Naive thymus-derived CD4-positive, alpha-beta T cell (primary cell): ENCODE results near the gene TRERF1. TPM values are rescaled to one million over a fixed set of nuclear protein-coding genes. Genes with fewer than 3 reads are reported as not detected.
A peak's percentile ranks its signal among the peaks of the same experiment; 100 is the strongest.

Experiments used
- ATAC-seq: fragments of 150-1000 bp; cut with Tn5 transposase; 2 replicates; pipeline ENCODE4 v1.10.0; 2021; ENCODE audit warnings: mild to moderate bottlenecking, moderate library complexity
- CTCF ChIA-PET: fragments of 350-600 bp; sonication (Branson Sonifier 250); formaldehyde crosslinking; loops from one replicate; lab custom pipeline; 2021; ENCODE audit warnings: antibody characterized with exemption; lab: Charles Lee
- POLR2A ChIA-PET: fragments of 350-600 bp; sonication (Branson Sonifier 250); formaldehyde crosslinking; loops from one replicate; lab custom pipeline; 2021; ENCODE audit warnings: antibody characterized with exemption, inconsistent platforms; lab: Charles Lee
- DNase-seq, 9 donors: peaks; one replicate each; pipeline versions ENCODE4 v3.0.0 to v3.0.0-alpha.2; 2020 to 2022; ENCODE audit warnings: mixed read lengths in 1 of 9
- H3K27ac ChIP-seq: one replicate; pipeline ENCODE4 v1.7.0; 2013; ENCODE audit warnings: mild to moderate bottlenecking, low read depth, low read length, moderate library complexity
- H3K27me3 ChIP-seq, 2 donors: one replicate each; pipeline ENCODE4 v1.7.0; 2013; ENCODE audit warnings: low read length in 2 of 2, mild to moderate bottlenecking in 2 of 2, moderate library complexity in 2 of 2; ENCODE audit not compliant: control insufficient read depth in 2 of 2, insufficient read depth in 2 of 2
- H3K36me3 ChIP-seq, 3 experiments: 1 replicate in 2 of 3; 2 replicates in 1 of 3; pipeline ENCODE4 v1.7.0; 2013; ENCODE audit warnings: low read length in 3 of 3, mild to moderate bottlenecking in 3 of 3, moderate library complexity in 1 of 3; ENCODE audit not compliant: insufficient read depth in 3 of 3, control insufficient read depth in 2 of 3
- H3K4me1 ChIP-seq, 2 donors: one replicate each; pipeline ENCODE4 v1.7.0; 2013; ENCODE audit warnings: low read length in 2 of 2, mild to moderate bottlenecking in 2 of 2, moderate library complexity in 1 of 2; ENCODE audit not compliant: control insufficient read depth in 2 of 2, insufficient read depth in 2 of 2
- H3K4me3 ChIP-seq: 2 replicates; pipeline ENCODE4 v1.7.0; 2013; ENCODE audit warnings: mild to moderate bottlenecking, low read length
- H3K9me3 ChIP-seq, 3 experiments: 1 replicate in 2 of 3; 2 replicates in 1 of 3; pipeline ENCODE4 v1.7.0; 2013; ENCODE audit warnings: low read length in 3 of 3; ENCODE audit not compliant: control insufficient read depth in 2 of 3
- H3K27ac Mint-ChIP-seq, 9 donors: one replicate each; pipeline ENCODE4 v1.8.0; 2020 to 2022; ENCODE audit warnings: mixed read lengths in 9 of 9, mild to moderate bottlenecking in 8 of 9, moderate library complexity in 5 of 9, inconsistent platforms in 2 of 9
- H3K27me3 Mint-ChIP-seq, 5 donors: one replicate each; pipeline ENCODE4 v1.8.0; 2021 to 2022; ENCODE audit warnings: mixed read lengths in 5 of 5, mild to moderate bottlenecking in 1 of 5
- H3K36me3 Mint-ChIP-seq, 5 donors: one replicate each; pipeline ENCODE4 v1.8.0; 2020 to 2022; ENCODE audit warnings: mixed read lengths in 5 of 5, mild to moderate bottlenecking in 3 of 5, inconsistent platforms in 1 of 5
- H3K4me1 Mint-ChIP-seq, 7 donors: one replicate each; pipeline ENCODE4 v1.8.0; 2020 to 2022; ENCODE audit warnings: mixed read lengths in 7 of 7, mild to moderate bottlenecking in 3 of 7, inconsistent platforms in 1 of 7
- H3K4me3 Mint-ChIP-seq, 10 donors: one replicate each; pipeline ENCODE4 v1.8.0; 2020 to 2022; ENCODE audit warnings: mild to moderate bottlenecking in 10 of 10, mixed read lengths in 10 of 10, moderate library complexity in 6 of 10, inconsistent platforms in 2 of 10
- H3K9me3 Mint-ChIP-seq, 11 donors: one replicate each; pipeline ENCODE4 v1.8.0; 2020 to 2022; ENCODE audit warnings: mixed read lengths in 11 of 11, mild to moderate bottlenecking in 4 of 11, inconsistent platforms in 1 of 11, moderate library complexity in 1 of 11
- intact Hi-C, 2 donors: fragments of 100-400 bp; cut with micrococcal nuclease; formaldehyde crosslinking; loops; one replicate each; pipeline ENCODE4 v1.15.1; 2023
- polyA plus RNA-seq, 2 donors: library from polyadenylated mRNA; unstranded; fragments of 300-500 nt; fragmentation: Illumina TruSeq; gene quantifications; one replicate each; pipeline ENCODE4 v1.2.3, GENCODE V29; 2021
- total RNA-seq, 6 experiments: library from RNA in 5 of 6; stranded (reverse) in 5 of 6; gene quantifications; 1 replicate in 5 of 6; 2 replicates in 1 of 6; pipeline ENCODE4 v1.2.3 and lab custom pipeline; 2021 to 2026

The TRERF1 gene, protein sequence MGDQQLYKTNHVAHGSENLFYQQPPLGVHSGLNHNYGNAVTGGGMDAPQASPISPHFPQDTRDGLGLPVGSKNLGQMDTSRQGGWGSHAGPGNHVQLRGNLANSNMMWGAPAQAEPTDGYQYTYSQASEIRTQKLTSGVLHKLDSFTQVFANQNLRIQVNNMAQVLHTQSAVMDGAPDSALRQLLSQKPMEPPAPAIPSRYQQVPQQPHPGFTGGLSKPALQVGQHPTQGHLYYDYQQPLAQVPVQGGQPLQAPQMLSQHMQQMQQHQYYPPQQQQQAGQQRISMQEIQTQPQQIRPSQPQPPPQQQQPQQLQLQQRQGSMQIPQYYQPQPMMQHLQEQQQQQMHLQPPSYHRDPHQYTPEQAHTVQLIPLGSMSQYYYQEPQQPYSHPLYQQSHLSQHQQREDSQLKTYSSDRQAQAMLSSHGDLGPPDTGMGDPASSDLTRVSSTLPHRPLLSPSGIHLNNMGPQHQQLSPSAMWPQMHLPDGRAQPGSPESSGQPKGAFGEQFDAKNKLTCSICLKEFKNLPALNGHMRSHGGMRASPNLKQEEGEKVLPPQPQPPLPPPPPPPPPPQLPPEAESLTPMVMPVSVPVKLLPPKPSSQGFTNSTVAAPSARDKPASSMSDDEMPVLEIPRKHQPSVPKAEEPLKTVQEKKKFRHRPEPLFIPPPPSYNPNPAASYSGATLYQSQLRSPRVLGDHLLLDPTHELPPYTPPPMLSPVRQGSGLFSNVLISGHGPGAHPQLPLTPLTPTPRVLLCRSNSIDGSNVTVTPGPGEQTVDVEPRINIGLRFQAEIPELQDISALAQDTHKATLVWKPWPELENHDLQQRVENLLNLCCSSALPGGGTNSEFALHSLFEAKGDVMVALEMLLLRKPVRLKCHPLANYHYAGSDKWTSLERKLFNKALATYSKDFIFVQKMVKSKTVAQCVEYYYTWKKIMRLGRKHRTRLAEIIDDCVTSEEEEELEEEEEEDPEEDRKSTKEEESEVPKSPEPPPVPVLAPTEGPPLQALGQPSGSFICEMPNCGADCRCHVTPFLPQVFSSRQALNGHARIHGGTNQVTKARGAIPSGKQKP (N-terminal part only)
- 10 to 100 TPM; 20.7 to 32.4 (median 27.1) TPM for total RNA-seq
- 1 to 10 TPM; 4.8 to 7.5 TPM for polyA plus RNA-seq
- 86.6 reads per million, percentile 82 among the genes with 10 or more reads in this experiment for total RNA-seq (lab: John Stamatoyannopoulos, UW)

DNA sequence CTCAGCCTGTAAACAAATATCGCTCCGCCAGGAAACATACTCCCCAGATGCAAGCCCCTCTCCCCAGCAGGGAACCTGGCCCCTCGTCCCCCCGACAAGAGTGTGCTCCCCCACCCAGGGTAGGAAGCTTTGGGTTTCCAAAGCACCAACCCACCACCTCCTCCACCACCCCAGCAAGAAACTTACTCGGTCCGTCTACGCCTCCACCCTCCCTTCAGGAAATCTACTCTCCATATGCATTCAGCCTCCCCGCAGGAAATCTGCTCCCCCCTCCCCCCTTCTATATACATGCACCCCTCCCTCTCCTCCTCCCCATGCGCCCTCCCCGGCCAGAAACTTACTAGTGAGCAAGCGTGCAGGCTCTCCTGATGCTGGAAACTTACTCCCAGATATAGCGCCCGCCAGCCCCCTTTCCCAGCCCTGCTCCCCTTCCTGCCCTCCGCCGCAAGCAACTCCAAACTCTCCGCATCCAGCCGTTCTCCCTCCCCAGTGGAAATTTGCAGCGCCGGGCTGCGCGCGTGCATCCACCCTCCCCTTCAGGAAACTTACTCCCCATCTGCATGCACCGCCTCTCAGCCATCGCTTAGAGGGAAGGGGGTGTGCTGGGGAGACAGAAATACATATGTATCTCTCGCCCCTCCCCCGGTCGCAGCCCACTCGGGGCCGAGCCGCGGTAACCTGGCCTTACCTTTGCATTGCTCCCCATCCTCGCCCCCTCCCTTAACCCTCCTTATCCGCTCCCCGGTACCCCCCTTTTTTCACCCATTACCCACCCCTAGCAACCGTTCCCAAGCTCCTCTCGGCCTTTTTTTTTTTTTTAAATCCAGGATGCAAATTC, at the start of gene TRERF1:
Gene TRERF1 (minus strand): TSS at position 594 of the 838 bp plus-strand sequence. CDS start 182,336 bp downstream, outside the sequence.
- peak; percentile 54 for ATAC-seq
- Histone ChIP-seq H3K27ac (peak within 1 kb of the TSS; percentile 71), H3K9me3 (no peaks in the 10 kb centered on the region), H3K36me3 (peaks cover 0 to 9% (median 0%) of the 10 kb centered on the region in 3 experiments), H3K4me3 (peak within 1 kb of the TSS; percentile 80), H3K4me1 (peaks cover 10 to 20% of the 10 kb centered on the region in 2 donors), H3K27me3 (no peaks in the 10 kb centered on the region)
- H3K9me3 Mint-ChIP-seq = no peaks in the 10 kb centered on the region
- peaks cover 0 to 30% (median 11%) of the 10 kb centered on the region in 5 donors for H3K36me3 Mint-ChIP-seq
- intact Hi-C loops = loop anchor here (1.0 to 5.0 kb wide), 20 partner anchors 8 to 1806 kb away; partner anchors contain the start of genes MRPS10 (in 2 of the 2), RPL7L1 (in 1 of the 2), SLC35B2 (in 1 of the 2) and TFEB (in 1 of the 2)
- H3K27ac Mint-ChIP-seq = peak within 1 kb of the TSS; percentile 87 to 96 (median 92)
- peak; percentile 22 to 73 (median 67) for DNase-seq
- H3K4me3 Mint-ChIP-seq = peak within 1 kb of the TSS; percentile 89 to 100 (median 97)
- peaks cover 0 to 11% (median 0%) of the 10 kb centered on the region in 5 donors for H3K27me3 Mint-ChIP-seq
- peaks cover 36 to 53% (median 47%) of the 10 kb centered on the region in 7 donors for H3K4me1 Mint-ChIP-seq
- CTCF ChIA-PET = interaction anchor here (0.7 to 2.2 kb wide), 4 partner anchors 9 to 66 kb away, joined by 3 to 8 read pairs (median 4); no protein-coding TSS in a partner anchor
- POLR2A ChIA-PET = interaction anchor here (0.5 to 9.1 kb wide), 23 partner anchors 10 to 458 kb away, joined by 3 to 211 read pairs (median 4); partner anchors contain the start of gene TBCC

DNA sequence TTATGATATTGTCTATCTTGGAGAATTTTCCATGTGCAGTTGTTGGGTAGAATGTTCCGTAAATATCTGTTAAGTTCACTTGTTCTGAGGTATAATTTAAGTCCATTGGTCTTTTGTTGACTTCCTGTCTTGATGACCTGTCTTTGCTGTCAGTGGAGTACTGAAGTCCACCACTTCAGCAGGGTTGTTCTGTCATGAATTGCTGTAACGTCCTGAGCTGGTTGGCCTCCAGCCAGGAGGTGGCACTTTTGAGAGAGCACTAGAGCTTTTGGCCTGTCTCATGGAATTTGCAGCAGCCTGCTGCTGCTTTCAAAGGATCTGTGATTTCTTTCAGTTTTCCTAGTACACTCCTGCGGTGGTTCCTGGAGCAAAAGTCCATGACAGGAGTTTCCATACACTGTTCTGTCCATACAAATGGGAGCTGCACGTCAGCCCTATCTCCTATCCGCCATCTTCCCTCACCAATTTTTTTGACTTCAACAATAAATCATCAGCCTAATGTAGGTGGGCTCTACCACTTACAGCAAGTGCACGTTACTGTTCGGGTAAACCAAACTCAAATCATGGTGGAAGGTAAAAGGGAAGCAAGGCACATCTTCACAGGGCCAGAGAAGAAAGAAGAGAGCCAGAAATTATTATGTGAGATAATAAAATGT, 46.9 kb upstream of the TRERF1 start:
- H3K27ac Mint-ChIP-seq = no peak overlapping the region
- H3K36me3 ChIP-seq = no peaks in the 10 kb centered on the region
- H3K27ac ChIP-seq = no peak overlapping the region
- DNase-seq (no peak), ATAC-seq (no peak)
- no peak overlapping the region for H3K4me3 Mint-ChIP-seq
- intact Hi-C loops = no loop called here
- peaks cover 0 to 4% (median 0%) of the 10 kb centered on the region in 5 donors for H3K36me3 Mint-ChIP-seq
- ChIA-PET CTCF (no interaction called here), POLR2A (interaction anchor here (1.7 kb wide), 1 partner anchor 46 kb away, joined by 4 read pairs; no protein-coding TSS in a partner anchor)
- H3K27me3 Mint-ChIP-seq = peaks cover 0 to 35% (median 3%) of the 10 kb centered on the region in 5 donors
- H3K4me3 ChIP-seq = no peak overlapping the region
- no peaks in the 10 kb centered on the region for H3K4me1 ChIP-seq
- H3K9me3 ChIP-seq = peaks cover 0 to 3% (median 0%) of the 10 kb centered on the region in 3 experiments
- no peaks in the 10 kb centered on the region for H3K4me1 Mint-ChIP-seq
- peaks cover 0 to 14% (median 4%) of the 10 kb centered on the region in 11 donors for H3K9me3 Mint-ChIP-seq
- H3K27me3 ChIP-seq = no peaks in the 10 kb centered on the region

- ChIA-PET POLR2A (interaction anchor here (1.3 kb wide), 1 partner anchor 11 kb away, joined by 3 read pairs; no protein-coding TSS in a partner anchor), CTCF (interaction anchor here (0.7 kb wide), 1 partner anchor 13 kb away, joined by 3 read pairs; no protein-coding TSS in a partner anchor)
- H3K36me3 Mint-ChIP-seq = no peaks in the 10 kb centered on the region
- Histone ChIP-seq H3K4me3 (no peak overlapping the region), H3K9me3 (peaks cover 0 to 3% (median 0%) of the 10 kb centered on the region in 3 experiments), H3K4me1 (no peaks in the 10 kb centered on the region), H3K36me3 (no peaks in the 10 kb centered on the region), H3K27me3 (no peaks in the 10 kb centered on the region), H3K27ac (no peak overlapping the region)
- H3K4me1 Mint-ChIP-seq = no peaks in the 10 kb centered on the region
- ATAC-seq (no peak), DNase-seq (no peak)
- peaks cover 0 to 14% (median 4%) of the 10 kb centered on the region in 11 donors for H3K9me3 Mint-ChIP-seq
- peaks cover 0 to 28% (median 0%) of the 10 kb centered on the region in 5 donors for H3K27me3 Mint-ChIP-seq
- H3K4me3 Mint-ChIP-seq = no peak overlapping the region
- no peak overlapping the region for H3K27ac Mint-ChIP-seq
- intact Hi-C loops = no loop called here
These were observed 42.3 kb upstream of the TRERF1 start for GRCh38 chr6:42493914-42494539.

- intact Hi-C loops = no loop called here
- Mint-ChIP-seq H3K4me3 (no peak overlapping the region), H3K9me3 (no peaks in the 10 kb centered on the region), H3K27ac (no peak overlapping the region), H3K36me3 (no peaks in the 10 kb centered on the region), H3K4me1 (no peaks in the 10 kb centered on the region), H3K27me3 (peaks cover 0 to 9% (median 0%) of the 10 kb centered on the region in 5 donors)
- ATAC-seq = no peak
- Histone ChIP-seq H3K36me3 (no peaks in the 10 kb centered on the region), H3K27ac (no peak overlapping the region), H3K9me3 (no peaks in the 10 kb centered on the region), H3K4me3 (no peak overlapping the region), H3K4me1 (no peaks in the 10 kb centered on the region), H3K27me3 (no peaks in the 10 kb centered on the region)
- ChIA-PET POLR2A (no interaction called here), CTCF (interaction anchor here (0.7 kb wide), 1 partner anchor 143 kb away, joined by 3 read pairs; no protein-coding TSS in a partner anchor)
- no peak for DNase-seq
These were observed 36.4 kb upstream of the TRERF1 start for GRCh38 chr6:42488129-42488528.

- Mint-ChIP-seq H3K4me3 (no peak overlapping the region), H3K27me3 (peaks cover 0 to 3% (median 0%) of the 10 kb centered on the region in 5 donors), H3K27ac (no peak overlapping the region), H3K4me1 (peaks cover 0 to 2% (median 0%) of the 10 kb centered on the region in 7 donors), H3K36me3 (no peaks in the 10 kb centered on the region), H3K9me3 (no peaks in the 10 kb centered on the region)
- Histone ChIP-seq H3K27ac (no peak overlapping the region), H3K4me1 (no peaks in the 10 kb centered on the region), H3K27me3 (no peaks in the 10 kb centered on the region), H3K36me3 (no peaks in the 10 kb centered on the region), H3K9me3 (no peaks in the 10 kb centered on the region), H3K4me3 (no peak overlapping the region)
- POLR2A ChIA-PET = interaction anchor here (0.9 kb wide), 1 partner anchor 32 kb away, joined by 3 read pairs; no protein-coding TSS in a partner anchor
- CTCF ChIA-PET = interaction anchor here (0.7 kb wide), 1 partner anchor 522 kb away, joined by 4 read pairs; no protein-coding TSS in a partner anchor
- DNase-seq = no peak
- no peak for ATAC-seq
- intact Hi-C loops = no loop called here
These were observed 32.5 kb upstream of the TRERF1 start for GRCh38 chr6:42484261-42484660.
